Stimulated activated naive CD4-positive, alpha-beta T cell (primary cell): ENCODE results near the gene CUTA.
"Not testable (repeated sequence)": the region's sequence is repeated elsewhere in the genome, so short reads cannot be mapped to it uniquely, and the experiment has no call there.

ENCODE experiments used
- DNase-seq, 6 experiments: peaks; one replicate each; lab custom pipeline; 2025; lab: John Stamatoyannopoulos, UW

The CUTA gene

GRCh38 chr6:33407132-33407718 is 10.7 kb downstream of the CUTA start:
- no peak for DNase-seq

GRCh38 chr6:33406126-33406525 is 11.8 kb downstream of the CUTA start:
- DNase-seq = no peak

GRCh38 chr6:33405386-33405940 is 12.4 kb downstream of the CUTA start:
- no peak for DNase-seq

- no peak for DNase-seq
Observed at GRCh38 chr6:33404884-33405283, 13.0 kb downstream of the CUTA start.

- DNase-seq = not testable (repeated sequence)
Observed at GRCh38 chr6:33399881-33400280, 18.0 kb downstream of the CUTA start.

GRCh38 chr6:33398601-33399000 is 19.3 kb downstream of the CUTA start:
- DNase-seq = not testable (repeated sequence)

GRCh38 chr6:33397541-33397940 is 20.4 kb downstream of the CUTA start:
- no peak for DNase-seq

- no peak for DNase-seq
Observed at GRCh38 chr6:33392979-33393378, 24.9 kb downstream of the CUTA start.

GRCh38 chr6:33392595-33392948 is 25.3 kb downstream of the CUTA start:
- no peak for DNase-seq

- peak in 2 of 6 experiments; percentile 43 to 44 for DNase-seq
Observed at GRCh38 chr6:33391922-33392594, 25.8 kb downstream of the CUTA start.

- DNase-seq = peak; percentile 99 to 100 (median 99)
Observed at GRCh38 chr6:33391278-33391921, 26.5 kb downstream of the CUTA start, which contains the start of gene KIFC1. TSS of gene KIFC1 (plus strand) at chr6:33391823. CDS start at chr6:33391986, 163 bp downstream.

- DNase-seq = no peak
Observed at GRCh38 chr6:33390767-33391277, 27.1 kb downstream of the CUTA start.

GRCh38 chr6:33390173-33390572 is 27.7 kb downstream of the CUTA start:
- no peak for DNase-seq

- no peak for DNase-seq
Observed at GRCh38 chr6:33384581-33385020, 33.3 kb downstream of the CUTA start.

- no peak for DNase-seq
Observed at GRCh38 chr6:33383427-33384185, 34.3 kb downstream of the CUTA start.

GRCh38 chr6:33380272-33380981 is 37.5 kb downstream of the CUTA start:
- no peak for DNase-seq

GRCh38 chr6:33379184-33379583 is 38.7 kb downstream of the CUTA start:
- DNase-seq = not testable (repeated sequence)

- DNase-seq = no peak
Observed at GRCh38 chr6:33377171-33377570, 40.7 kb downstream of the CUTA start.

- no peak for DNase-seq
Observed at GRCh38 chr6:33375143-33375671, 42.7 kb downstream of the CUTA start.

- no peak for DNase-seq
Observed at GRCh38 chr6:33373960-33374910, 43.7 kb downstream of the CUTA start.
